ENCODE data around the gene SFXN5. TPM values are rescaled to one million over a fixed set of nuclear protein-coding genes. Genes with fewer than 3 reads are reported as not detected.

Gene SFXN5
- polyA plus RNA-seq, 2 of the 4 experiments (the other 2 are of a cell fraction) = 16.7 to 19.6 TPM

- TF ChIP-seq BCL3 (IDR thresholded peaks at IDR 0.05) (peak; percentile 28; the same call in 1 of the 3 replicates), PHF8 (IDR thresholded peaks at IDR 0.05; ENCODE audit: borderline replicate concordance, low read depth) (peak; percentile 92), HOXB13 (CRISPR knock-in tag; IDR thresholded peaks at IDR 0.05; ENCODE audit: low read depth) (peak; percentile 38; the same call in 1 of the 2 replicates), HOXB5 (CRISPR knock-in tag; IDR thresholded peaks at IDR 0.05) (0 out of 2 replicates have a peak, but pooled peaks have one; percentile 48), POLR2AphosphoS2 (conservative IDR thresholded peaks at IDR 0.05; ENCODE audit: low read length) (no peak), ZNF302 (CRISPR knock-in tag; IDR thresholded peaks at IDR 0.05) (no peak), GATA3 (IDR thresholded peaks at IDR 0.05; ENCODE audit: borderline replicate concordance) (no peak), ZC3H11A (IDR thresholded peaks at IDR 0.05) (no peak), FOSB (CRISPR knock-in tag; IDR thresholded peaks at IDR 0.05) (no peak), HES2 (IDR thresholded peaks at IDR 0.05) (no peak)
These were observed 41.7 kb upstream of the SFXN5 start, which contains the start of gene RAB11FIP5 (continued) for GRCh38 chr2:73112913-73113854.

- WGBS (ENCODE audit: missing lambda C conversion rate) = 2% methylated on average over 29 of the region's 88 CpGs
- Histone ChIP-seq H3K4me3 (peak overlapping the region; percentile 91), H3K4me1 (peaks cover 20% of the 10 kb centered on the region), H3K9me3 (no peaks in the 10 kb centered on the region), H3K27ac (peak overlapping the region; percentile 86 to 92), H3K4me2 (peak overlapping the region; percentile 88)
- ATAC-seq = peak; percentile 45 to 56
- CTCF ChIA-PET = interaction anchor here (0.8 to 11.2 kb wide), 13 partner anchors 10 to 206 kb away, joined by 3 to 114 read pairs (median 6); no protein-coding TSS in a partner anchor
- DNase-seq (ENCODE audit: low read depth in 1 of 2, low spot score in 1 of 2) = peak in 1 of 2 experiments; percentile 61
- no peak for FAIRE-seq
- POLR2A ChIA-PET = interaction anchor here (0.5 to 1.6 kb wide), 5 partner anchors 18 to 122 kb away, joined by 3 to 7 read pairs (median 5); partner anchors contain the start of genes CCT7 and SFXN5
- TF ChIP-seq SREBF2 (IDR thresholded peaks at IDR 0.05) (no peak), NR3C1 (IDR thresholded peaks at IDR 0.05) (no peak), E2F6 (IDR thresholded peaks at IDR 0.05; ENCODE audit: borderline replicate concordance, low read depth) (peak; percentile 75), POLR2A (IDR thresholded peaks at IDR 0.05; ENCODE audit: low read length) (no peak; the same call in 1 of the 2 replicates), MAZ (IDR thresholded peaks at IDR 0.05; ENCODE audit: borderline replicate concordance, low read depth, low read length) (no peak), HDAC2 (IDR thresholded peaks at IDR 0.05) (no peak), MAX (IDR thresholded peaks at IDR 0.05) (peak; percentile 93), PHF8 (IDR thresholded peaks at IDR 0.05; ENCODE audit: borderline replicate concordance, low read depth) (peak; percentile 64), CTCF (IDR thresholded peaks at IDR 0.05) (no peak), FOSL2 (IDR thresholded peaks at IDR 0.05) (no peak), FOSL2 (CRISPR knock-in tag; IDR thresholded peaks at IDR 0.05) (no peak), KDM1A (IDR thresholded peaks at IDR 0.05; ENCODE audit: low read depth) (no peak), HEYL (CRISPR knock-in tag; IDR thresholded peaks at IDR 0.05) (no peak), HOXB13 (CRISPR knock-in tag; IDR thresholded peaks at IDR 0.05; ENCODE audit: low read depth) (no peak), ZC3H11A (IDR thresholded peaks at IDR 0.05) (no peak), EP300 (IDR thresholded peaks at IDR 0.05) (no peak), ATOH8 (CRISPR knock-in tag; IDR thresholded peaks at IDR 0.05; ENCODE audit: low read depth) (no peak), ESRRA (IDR thresholded peaks at IDR 0.05; ENCODE audit: borderline replicate concordance, low read length) (no peak), RAD21 (conservative IDR thresholded peaks at IDR 0.05 in 1 of 2, IDR thresholded peaks at IDR 0.05 in 1 of 2) (no peak), CHD4 (IDR thresholded peaks at IDR 0.05; ENCODE audit: borderline replicate concordance) (no peak), MYC (IDR thresholded peaks at IDR 0.05; ENCODE audit: borderline replicate concordance, low read length) (no peak), RNF2 (IDR thresholded peaks at IDR 0.05; ENCODE audit: borderline replicate concordance, low read depth) (peak; percentile 48; the same call in 1 of the 2 replicates), MAFK (IDR thresholded peaks at IDR 0.05; ENCODE audit: partially characterized antibody) (no peak), HOXA7 (CRISPR knock-in tag; IDR thresholded peaks at IDR 0.05) (no peak), HOXB5 (CRISPR knock-in tag; IDR thresholded peaks at IDR 0.05) (no peak), CEBPB (IDR thresholded peaks at IDR 0.05) (no peak)
These were observed 40.8 kb upstream of the SFXN5 start for GRCh38 chr2:73112026-73112912.
